Fibroblast of lung (primary cell): Measurements from ENCODE around the gene SLITRK3. TPM values are rescaled to one million over a fixed set of nuclear protein-coding genes. Genes with fewer than 3 reads are reported as not detected.

Experiments used
- DNase-seq, 2 donors: peaks; one replicate each; pipeline versions ENCODE4 v3.0.0 to v3.0.0-alpha.2; 2010; ENCODE audit warnings: low read depth in 2 of 2
- H2AFZ ChIP-seq: 2 replicates; pipeline ENCODE4 v1.5.1; 2012; ENCODE audit warnings: low read length, control low read depth, inconsistent platforms
- H3K27ac ChIP-seq: 2 replicates; pipeline ENCODE4 v1.5.1; 2011; ENCODE audit warnings: low read length, control low read depth; ENCODE audit not compliant: insufficient read depth
- H3K27me3 ChIP-seq: 2 replicates; pipeline ENCODE4 v1.5.1; 2011; ENCODE audit warnings: mild to moderate bottlenecking, low read length; ENCODE audit not compliant: control insufficient read depth, insufficient read depth
- H3K36me3 ChIP-seq: 2 replicates; pipeline ENCODE4 v1.5.1; 2011; ENCODE audit warnings: low read length; ENCODE audit not compliant: control insufficient read depth, insufficient read depth
- H3K4me1 ChIP-seq: 2 replicates; pipeline ENCODE4 v1.5.1; 2011; ENCODE audit warnings: low read length; ENCODE audit not compliant: control insufficient read depth, insufficient read depth; ENCODE audit errors: extremely low read depth
- H3K4me2 ChIP-seq: 2 replicates; pipeline ENCODE4 v1.5.1; 2011; ENCODE audit warnings: low read length, control low read depth; ENCODE audit not compliant: insufficient read depth; ENCODE audit errors: extremely low read depth
- H3K4me3 ChIP-seq, 4 experiments: fragments of 200-600 bp in 1 of 4; sonication (generic) in 1 of 4; replicated peaks in 1 of 4; 2 replicates each; pipeline ENCODE4 v1.5.1; 2011 to 2016; ENCODE audit warnings: low read length in 4 of 4, low read depth in 3 of 4, mild to moderate bottlenecking in 3 of 4, control low read depth in 2 of 4, inconsistent platforms in 1 of 4, mixed read lengths in 1 of 4; ENCODE audit not compliant: insufficient read depth in 1 of 4; ENCODE audit errors: control extremely low read depth in 1 of 4
- H3K79me2 ChIP-seq: 2 replicates; pipeline ENCODE4 v1.5.1; 2012; ENCODE audit warnings: mild to moderate bottlenecking, low read length, inconsistent platforms; ENCODE audit not compliant: control insufficient read depth, insufficient read depth
- H3K9ac ChIP-seq: 2 replicates; pipeline ENCODE4 v1.5.1; 2011; ENCODE audit warnings: mild to moderate bottlenecking, low read length, control low read depth; ENCODE audit not compliant: insufficient read depth
- H3K9me3 ChIP-seq: 2 replicates; pipeline ENCODE4 v1.5.1; 2012; ENCODE audit warnings: low read depth, low read length; ENCODE audit not compliant: control insufficient read depth, insufficient read depth
- H4K20me1 ChIP-seq: 2 replicates; pipeline ENCODE4 v1.5.1; 2011; ENCODE audit warnings: low read length; ENCODE audit not compliant: control insufficient read depth, insufficient read depth; ENCODE audit errors: extremely low read depth
- EZH2 ChIP-seq: IDR thresholded peaks from 2 replicates; pipeline ENCODE4 v1.5.1; 2012; ENCODE audit warnings: low read length, control low read depth, mild to moderate bottlenecking; ENCODE audit errors: missing control alignments
- polyA plus RNA-seq, 2 donors: library from polyadenylated mRNA; depleted of rRNA in 1 of 2; stranded (reverse) in 1 of 2; unstranded in 1 of 2; fragments of >200 nt; gene quantifications; 2 replicates each; pipeline ENCODE4 v1.2.1, GENCODE V29; 2011 to 2012; ENCODE audit warnings: missing spikeins in 1 of 2
- total RNA-seq: library from RNA; depleted of rRNA; stranded (reverse); fragments of >200 nt; gene quantifications from 2 replicates; pipeline ENCODE4 v1.2.1, GENCODE V29; 2014
- TF ChIP-seq, protein P1 (sequence below), 2 donors: IDR thresholded peaks in 1 of 2; conservative IDR thresholded peaks in 1 of 2; 1 replicate in 1 of 2; 2 replicates in 1 of 2; pipeline ENCODE4 v1.5.1; 2011 to 2012; ENCODE audit warnings: low read length in 2 of 2, control low read depth in 1 of 2, inconsistent platforms in 1 of 2, low read depth in 1 of 2, mild to moderate bottlenecking in 1 of 2

Gene SLITRK3
- total and polyA plus RNA-seq, 2 donors (not counting 1 experiment from before 2014, with no cell fraction given): under 0.01 TPM; not detected in 1

DNA sequence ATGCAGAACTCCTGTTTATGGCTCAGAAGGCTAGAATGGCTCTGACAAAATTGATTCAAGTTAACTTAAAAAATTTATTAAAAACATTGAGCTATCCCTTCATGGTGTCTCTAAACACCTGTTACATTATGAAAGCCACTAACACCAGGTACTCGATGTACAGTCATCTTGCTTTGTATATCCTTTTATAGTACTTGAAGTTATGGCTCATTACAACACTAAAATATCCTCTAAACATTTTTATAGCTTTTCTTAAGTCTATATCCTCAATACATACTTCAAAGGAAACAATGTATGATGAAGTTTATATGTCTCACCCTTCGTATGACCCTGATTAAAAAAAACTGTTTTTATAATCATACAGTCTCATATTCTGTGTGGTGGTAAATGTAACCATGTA is 38.2 kb downstream of the SLITRK3 start:
- no peak overlapping the region for H2AFZ ChIP-seq
- no peaks in the 10 kb centered on the region for H3K4me1 ChIP-seq
- H3K9me3 ChIP-seq: no peaks in the 10 kb centered on the region
- no peak overlapping the region for H3K9ac ChIP-seq
- no peaks in the 10 kb centered on the region for H4K20me1 ChIP-seq
- no peak for TF ChIP-seq EZH2
- TF ChIP-seq, protein P1, sequence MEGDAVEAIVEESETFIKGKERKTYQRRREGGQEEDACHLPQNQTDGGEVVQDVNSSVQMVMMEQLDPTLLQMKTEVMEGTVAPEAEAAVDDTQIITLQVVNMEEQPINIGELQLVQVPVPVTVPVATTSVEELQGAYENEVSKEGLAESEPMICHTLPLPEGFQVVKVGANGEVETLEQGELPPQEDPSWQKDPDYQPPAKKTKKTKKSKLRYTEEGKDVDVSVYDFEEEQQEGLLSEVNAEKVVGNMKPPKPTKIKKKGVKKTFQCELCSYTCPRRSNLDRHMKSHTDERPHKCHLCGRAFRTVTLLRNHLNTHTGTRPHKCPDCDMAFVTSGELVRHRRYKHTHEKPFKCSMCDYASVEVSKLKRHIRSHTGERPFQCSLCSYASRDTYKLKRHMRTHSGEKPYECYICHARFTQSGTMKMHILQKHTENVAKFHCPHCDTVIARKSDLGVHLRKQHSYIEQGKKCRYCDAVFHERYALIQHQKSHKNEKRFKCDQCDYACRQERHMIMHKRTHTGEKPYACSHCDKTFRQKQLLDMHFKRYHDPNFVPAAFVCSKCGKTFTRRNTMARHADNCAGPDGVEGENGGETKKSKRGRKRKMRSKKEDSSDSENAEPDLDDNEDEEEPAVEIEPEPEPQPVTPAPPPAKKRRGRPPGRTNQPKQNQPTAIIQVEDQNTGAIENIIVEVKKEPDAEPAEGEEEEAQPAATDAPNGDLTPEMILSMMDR (conservative IDR thresholded peaks at IDR 0.05 in 1 of 2, IDR thresholded peaks at IDR 0.05 in 1 of 2; ENCODE audit: low read depth in 1 of 2, low read length in 2 of 2): no peak
- DNase-seq: no peak
- H3K79me2 ChIP-seq: no peaks in the 10 kb centered on the region
- no peaks in the 10 kb centered on the region for H3K36me3 ChIP-seq
- no peaks in the 10 kb centered on the region for H3K27me3 ChIP-seq
- H3K27ac ChIP-seq: no peak overlapping the region
- H3K4me3 ChIP-seq: no peak overlapping the region
- no peak overlapping the region for H3K4me2 ChIP-seq

DNA sequence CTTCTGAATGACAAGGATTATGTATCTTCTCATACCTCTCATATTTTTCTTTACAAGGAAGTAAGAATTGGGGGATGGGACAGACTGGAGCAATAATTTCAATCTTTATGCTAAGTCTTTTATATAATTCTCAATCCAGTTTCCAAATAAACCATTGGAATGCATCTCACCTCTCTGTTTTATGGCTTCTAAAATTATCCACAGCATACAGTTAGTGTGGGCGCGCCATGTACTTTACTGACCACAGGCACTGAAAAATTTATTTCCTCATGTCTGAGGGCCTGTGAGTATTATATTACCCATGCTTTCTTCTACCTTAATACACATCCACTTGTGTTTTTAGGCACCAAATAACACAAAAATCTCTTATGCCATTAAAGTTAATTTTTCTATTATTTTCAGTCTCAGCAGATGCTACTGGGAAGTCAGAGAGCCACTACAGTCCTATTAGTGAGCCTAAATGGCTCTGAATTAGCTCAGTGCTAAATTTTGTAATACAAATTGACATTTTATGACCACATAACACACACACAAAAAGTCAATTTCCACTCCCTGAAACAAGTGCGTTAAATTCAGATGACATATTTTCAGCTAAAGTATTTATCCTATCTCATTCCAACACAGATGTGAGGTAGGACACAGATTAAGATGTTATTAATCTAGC is 39.3 kb downstream of the SLITRK3 start:
- Histone ChIP-seq H3K4me3 (no peak overlapping the region), H3K4me1 (no peaks in the 10 kb centered on the region), H3K9me3 (no peaks in the 10 kb centered on the region), H3K27me3 (no peaks in the 10 kb centered on the region), H4K20me1 (no peaks in the 10 kb centered on the region), H2AFZ (no peak overlapping the region), H3K9ac (no peak overlapping the region), H3K36me3 (no peaks in the 10 kb centered on the region), H3K79me2 (no peaks in the 10 kb centered on the region), H3K4me2 (no peak overlapping the region), H3K27ac (no peak overlapping the region)
- DNase-seq: no peak
- TF ChIP-seq, protein P1 (conservative IDR thresholded peaks at IDR 0.05 in 1 of 2, IDR thresholded peaks at IDR 0.05 in 1 of 2; ENCODE audit: low read depth in 1 of 2, low read length in 2 of 2): no peak
- TF ChIP-seq EZH2: no peak

DNA sequence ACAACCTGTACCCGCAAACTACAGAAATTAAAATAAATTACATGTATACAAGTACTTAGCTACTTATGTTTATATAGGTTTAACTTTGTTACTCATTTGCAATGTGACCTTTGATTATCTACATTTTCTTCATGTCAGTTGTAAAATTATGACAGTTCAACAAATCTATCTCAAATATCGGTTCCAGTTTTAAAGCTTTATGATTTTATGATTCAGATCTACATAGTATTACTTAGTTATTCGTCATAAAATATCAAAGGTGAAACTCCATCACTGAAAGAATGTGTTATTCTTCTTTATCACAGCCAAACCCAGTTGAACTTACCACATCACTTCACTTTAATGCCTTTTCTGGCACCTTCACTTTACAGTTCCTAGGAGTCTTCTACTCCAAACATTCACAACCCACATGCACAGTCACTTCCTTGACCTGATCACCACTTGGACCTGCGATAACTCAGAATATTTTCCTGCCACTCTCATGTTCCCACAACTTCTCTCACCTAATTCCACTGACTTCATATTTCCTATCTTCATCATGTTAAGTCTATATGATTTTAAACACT is 47.2 kb downstream of the SLITRK3 start:
- Histone ChIP-seq H3K36me3 (no peaks in the 10 kb centered on the region), H3K27me3 (no peaks in the 10 kb centered on the region), H3K9ac (no peak overlapping the region), H4K20me1 (no peaks in the 10 kb centered on the region), H2AFZ (no peak overlapping the region), H3K4me2 (no peak overlapping the region), H3K9me3 (no peaks in the 10 kb centered on the region), H3K4me3 (no peak overlapping the region), H3K4me1 (no peaks in the 10 kb centered on the region), H3K79me2 (no peaks in the 10 kb centered on the region), H3K27ac (no peak overlapping the region)
- TF ChIP-seq, protein P1 (conservative IDR thresholded peaks at IDR 0.05 in 1 of 2, IDR thresholded peaks at IDR 0.05 in 1 of 2; ENCODE audit: low read depth in 1 of 2, low read length in 2 of 2): no peak
- TF ChIP-seq EZH2: no peak
- no peak for DNase-seq
